OCI-LY3 (cell line): ENCODE results near the gene OR12D2.

Experiments
- H2AFZ ChIP-seq: fragments of 200-600, 300-600 bp; shearing (Covaris generic); 2 replicates; pipeline ENCODE4 v1.6.0; 2014; ENCODE audit warnings: antibody characterized with exemption, low read depth, low read length
- H3K27ac ChIP-seq: fragments of 200-600, 300-600 bp; sonication (generic); 2 replicates; pipeline ENCODE4 v1.5.1; 2014; ENCODE audit warnings: mild to moderate bottlenecking, low read length, moderate library complexity, mixed read lengths
- H3K27me3 ChIP-seq: fragments of 200-600, 300-600 bp; sonication (generic); 2 replicates; pipeline ENCODE4 v1.6.1; 2014; ENCODE audit warnings: low read depth, low read length, mixed read lengths
- H3K36me3 ChIP-seq: fragments of 200-600, 300-600 bp; sonication (generic); replicated peaks from 2 replicates; pipeline ENCODE3; 2014; ENCODE audit warnings: low read depth, low read length, mixed read lengths
- H3K4me1 ChIP-seq: fragments of 300-600, 200-600 bp; sonication (generic); 2 replicates; pipeline ENCODE4 v1.6.1; 2014; ENCODE audit warnings: low read length, mixed read lengths
- H3K4me2 ChIP-seq: fragments of 200-600, 300-600 bp; sonication (generic); 2 replicates; pipeline ENCODE4 v1.6.1; 2014; ENCODE audit warnings: low read length, mixed read lengths
- H3K4me3 ChIP-seq: fragments of 300-600, 200-600 bp; sonication (generic); 2 replicates; pipeline ENCODE4 v1.5.1; 2014; ENCODE audit warnings: antibody characterized with exemption, mild to moderate bottlenecking, low read length, moderate library complexity
- H3K79me2 ChIP-seq: fragments of 300-600, 200-600 bp; shearing (Covaris generic); 2 replicates; pipeline ENCODE4 v1.6.1; 2014; ENCODE audit warnings: mild to moderate bottlenecking, low read length, mixed read lengths
- H3K9ac ChIP-seq: fragments of 300-600, 200-600 bp; shearing (Covaris generic); 2 replicates; pipeline ENCODE4 v1.6.0; 2014; ENCODE audit warnings: mild to moderate bottlenecking, low read length, moderate library complexity
- H3K9me3 ChIP-seq: fragments of 200-600, 300-600 bp; shearing (Covaris generic); 2 replicates; pipeline ENCODE4 v1.6.1; 2014; ENCODE audit warnings: low read length, mixed read lengths; ENCODE audit not compliant: insufficient read depth
- H4K20me1 ChIP-seq: fragments of 200-600, 300-600 bp; sonication (generic); 2 replicates; pipeline ENCODE4 v1.6.1; 2016; ENCODE audit warnings: low read length, mixed read lengths; ENCODE audit not compliant: insufficient read depth
- CTCF ChIP-seq: fragments of 200-600, 300-600 bp; sonication (generic); IDR thresholded peaks from 2 replicates; pipeline ENCODE4 v1.5.1; 2014; ENCODE audit warnings: antibody characterized with exemption, low read length, low read depth
- EZH2phosphoT487 ChIP-seq: fragments of 200-600 bp; shearing (Covaris generic); IDR thresholded peaks from 2 replicates; pipeline ENCODE4 v1.6.1; 2018; ENCODE audit warnings: antibody characterized with exemption, mixed run types, low read depth

Gene OR12D2

GRCh38 chr6:29403801-29404200 is 8.4 kb downstream of the OR12D2 start:
- H3K4me3 ChIP-seq: no peak overlapping the region
- no peaks in the 10 kb centered on the region for H3K4me1 ChIP-seq
- H3K9me3 ChIP-seq: no peaks in the 10 kb centered on the region
- H2AFZ ChIP-seq: no peak overlapping the region
- no peaks in the 10 kb centered on the region for H4K20me1 ChIP-seq
- no peak overlapping the region for H3K27ac ChIP-seq
- no peaks in the 10 kb centered on the region for H3K79me2 ChIP-seq
- no peaks in the 10 kb centered on the region for H3K36me3 ChIP-seq
- H3K4me2 ChIP-seq: no peak overlapping the region
- no peak for TF ChIP-seq CTCF
- no peak for TF ChIP-seq EZH2phosphoT487
- H3K27me3 ChIP-seq: no peaks in the 10 kb centered on the region
- no peak overlapping the region for H3K9ac ChIP-seq

GRCh38 chr6:29414588-29414987 is 19.2 kb downstream of the OR12D2 start, which contains the start of gene OR12D1:
Gene OR12D1 (plus strand): TSS chr6:29414928.
- TF ChIP-seq CTCF (no peak), EZH2phosphoT487 (no peak)
- H3K27ac ChIP-seq: no peak within 1 kb of the TSS
- no peaks in the 10 kb centered on the region for H3K4me1 ChIP-seq
- H3K4me2 ChIP-seq: no peak within 1 kb of the TSS
- no peaks in the 10 kb centered on the region for H3K79me2 ChIP-seq
- H3K36me3 ChIP-seq: no peaks in the 10 kb centered on the region
- H4K20me1 ChIP-seq: no peaks in the 10 kb centered on the region
- H3K4me3 ChIP-seq: no peak within 1 kb of the TSS
- no peak within 1 kb of the TSS for H2AFZ ChIP-seq
- no peaks in the 10 kb centered on the region for H3K9me3 ChIP-seq
- H3K9ac ChIP-seq: no peak within 1 kb of the TSS
- H3K27me3 ChIP-seq: no peaks in the 10 kb centered on the region

GRCh38 chr6:29419516-29419915 is 24.1 kb downstream of the OR12D2 start:
- Histone ChIP-seq H3K79me2 (no peaks in the 10 kb centered on the region), H4K20me1 (no peaks in the 10 kb centered on the region), H3K4me3 (no peak overlapping the region), H2AFZ (no peak overlapping the region), H3K36me3 (no peaks in the 10 kb centered on the region), H3K4me1 (no peaks in the 10 kb centered on the region), H3K9ac (no peak overlapping the region), H3K27me3 (no peaks in the 10 kb centered on the region), H3K9me3 (no peaks in the 10 kb centered on the region), H3K27ac (no peak overlapping the region), H3K4me2 (no peak overlapping the region)
- TF ChIP-seq CTCF: no peak
- TF ChIP-seq EZH2phosphoT487: no peak

- Histone ChIP-seq H3K9ac (no peak overlapping the region), H3K27ac (no peak overlapping the region), H3K79me2 (no peaks in the 10 kb centered on the region), H3K36me3 (no peaks in the 10 kb centered on the region), H3K9me3 (no peaks in the 10 kb centered on the region), H4K20me1 (no peaks in the 10 kb centered on the region), H3K27me3 (no peaks in the 10 kb centered on the region), H3K4me3 (no peak overlapping the region), H2AFZ (no peak overlapping the region), H3K4me1 (no peaks in the 10 kb centered on the region), H3K4me2 (no peak overlapping the region)
- no peak for TF ChIP-seq CTCF
- TF ChIP-seq EZH2phosphoT487: no peak
Measured at GRCh38 chr6:29424168-29424567, 28.7 kb downstream of the OR12D2 start.
